ENCODE results near the gene DUSP15.

Gene DUSP15

GRCh38 chr20:31894980-31895675, 24.8 kb upstream of the DUSP15 start:
- DNase-seq: no peak

- DNase-seq: no peak
These were observed 20.3 kb upstream of the DUSP15 start for GRCh38 chr20:31890646-31891045.

GRCh38 chr20:31883829-31884228, 13.5 kb upstream of the DUSP15 start:
- no peak for DNase-seq

- DNase-seq: no peak
These were observed 11.6 kb upstream of the DUSP15 start for GRCh38 chr20:31881945-31882344.

- DNase-seq: peak; percentile 94
These were observed 9.0 kb upstream of the DUSP15 start for GRCh38 chr20:31879143-31879987.

GRCh38 chr20:31877684-31878083, 7.4 kb upstream of the DUSP15 start:
- no peak for DNase-seq

GRCh38 chr20:31875671-31876070, 5.3 kb upstream of the DUSP15 start:
- no peak for DNase-seq

- DNase-seq: no peak
These were observed 2.1 kb upstream of the DUSP15 start for GRCh38 chr20:31872406-31872805.

- DNase-seq: no peak
These were observed 1.3 kb upstream of the DUSP15 start for GRCh38 chr20:31871618-31871954.

GRCh38 chr20:31870726-31871617, 645 bp upstream of the DUSP15 start:
- DNase-seq: no peak

- no peak for DNase-seq
These were observed 720 bp downstream of the DUSP15 start for GRCh38 chr20:31869673-31869941.

GRCh38 chr20:31868853-31869672, 1.3 kb downstream of the DUSP15 start:
- no peak for DNase-seq

- DNase-seq: no peak
These were observed 4.1 kb downstream of the DUSP15 start for GRCh38 chr20:31866221-31866620.

- DNase-seq: no peak
These were observed 5.6 kb downstream of the DUSP15 start for GRCh38 chr20:31864521-31865400.

- DNase-seq: no peak
These were observed 6.8 kb downstream of the DUSP15 start for GRCh38 chr20:31863296-31864085.

- no peak for DNase-seq
These were observed 7.8 kb downstream of the DUSP15 start for GRCh38 chr20:31862506-31862905.

GRCh38 chr20:31862157-31862470, 8.2 kb downstream of the DUSP15 start:
- no peak for DNase-seq

GRCh38 chr20:31861385-31862156, 8.8 kb downstream of the DUSP15 start:
- peak; percentile 90 for DNase-seq

- DNase-seq: peak; percentile 52
These were observed 9.3 kb downstream of the DUSP15 start for GRCh38 chr20:31861135-31861384.

- DNase-seq: peak; percentile 32
These were observed 9.8 kb downstream of the DUSP15 start for GRCh38 chr20:31860390-31861134.
